ELR (cell line): ENCODE results near the gene ATP2A2.

ENCODE experiments used
- DNase-seq: peaks from one replicate; pipeline ENCODE4 v3.0.0-alpha.2; 2015; ENCODE audit warnings: low read depth

Gene ATP2A2

DNA sequence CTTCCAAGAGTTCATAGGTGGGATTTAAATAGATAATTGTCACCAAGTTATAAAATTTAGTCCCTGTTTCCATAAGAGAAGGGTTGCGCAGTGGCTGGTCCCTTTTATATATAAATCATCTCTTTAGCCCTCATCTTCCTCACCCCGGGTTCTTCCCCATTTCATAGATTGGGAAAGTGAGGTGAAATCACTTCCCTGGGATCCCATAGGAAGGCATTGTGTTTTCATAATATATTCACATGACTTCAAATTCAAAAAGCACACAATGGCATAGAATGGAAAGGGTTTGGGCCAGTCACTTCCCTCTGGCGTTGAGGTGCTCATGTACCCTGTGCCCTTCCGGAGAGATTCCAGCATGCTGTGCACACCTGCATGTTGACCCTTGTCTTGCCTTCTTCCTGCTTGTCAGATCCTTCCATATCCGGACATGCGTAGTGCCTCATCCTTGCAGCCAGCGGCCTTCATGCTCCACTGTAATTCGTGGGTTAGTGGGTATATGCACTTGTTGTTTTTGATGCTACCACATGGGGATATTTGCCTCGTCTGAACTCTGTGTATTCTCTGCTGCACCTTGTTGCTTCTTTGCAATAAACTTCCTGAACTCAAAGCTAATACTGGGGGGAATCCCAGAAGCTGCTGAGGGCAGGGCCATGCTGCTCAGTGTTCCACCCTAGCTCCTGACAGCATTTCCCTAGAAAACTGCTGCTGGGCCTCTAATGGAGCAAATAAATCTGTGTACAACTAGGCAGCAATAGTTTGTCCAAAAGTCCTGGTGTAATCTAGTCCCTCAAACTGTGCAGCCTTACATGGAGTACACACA is 62.9 kb downstream of the ATP2A2 start:
- DNase-seq, result no peak

DNA sequence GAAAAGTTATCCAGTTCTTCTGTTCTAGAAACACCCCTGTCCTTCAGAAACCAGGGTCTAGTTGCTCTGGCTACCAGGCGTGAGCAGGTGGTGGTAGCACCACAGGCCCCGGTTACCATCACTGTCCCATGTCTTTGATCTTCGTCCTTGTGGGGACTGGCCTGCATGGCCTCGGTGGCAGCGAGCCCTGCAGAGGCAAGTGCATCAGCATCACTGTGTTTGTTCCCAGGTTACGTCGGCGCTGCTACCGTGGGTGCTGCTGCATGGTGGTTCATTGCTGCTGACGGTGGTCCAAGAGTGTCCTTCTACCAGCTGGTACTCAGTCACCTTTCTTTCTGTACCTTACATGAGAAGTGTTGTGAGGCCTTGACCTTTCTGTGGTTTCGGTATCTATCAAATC is 63.6 kb downstream of the ATP2A2 start:
- no peak for DNase-seq

DNA sequence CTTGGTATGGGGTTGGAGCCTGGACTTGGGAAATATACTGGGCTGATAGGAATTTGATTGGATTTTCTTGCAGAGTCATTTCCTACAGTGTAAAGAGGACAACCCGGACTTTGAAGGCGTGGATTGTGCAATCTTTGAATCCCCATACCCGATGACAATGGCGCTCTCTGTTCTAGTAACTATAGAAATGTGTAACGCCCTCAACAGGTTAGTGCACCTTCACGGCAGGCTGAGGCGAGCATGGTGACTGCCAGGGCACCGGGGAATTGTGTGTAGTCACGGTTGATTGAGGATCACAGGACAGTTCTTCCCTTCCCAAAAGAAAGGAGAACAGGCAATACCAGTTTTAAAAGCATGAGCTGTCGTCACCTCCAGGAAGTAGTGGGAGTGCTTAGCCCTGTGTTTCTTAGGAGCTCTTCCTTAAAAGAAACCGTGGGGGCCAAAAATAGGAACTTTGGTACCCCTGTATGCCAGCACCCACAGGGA is 64.2 kb downstream of the ATP2A2 start:
- DNase-seq, result no peak

DNA sequence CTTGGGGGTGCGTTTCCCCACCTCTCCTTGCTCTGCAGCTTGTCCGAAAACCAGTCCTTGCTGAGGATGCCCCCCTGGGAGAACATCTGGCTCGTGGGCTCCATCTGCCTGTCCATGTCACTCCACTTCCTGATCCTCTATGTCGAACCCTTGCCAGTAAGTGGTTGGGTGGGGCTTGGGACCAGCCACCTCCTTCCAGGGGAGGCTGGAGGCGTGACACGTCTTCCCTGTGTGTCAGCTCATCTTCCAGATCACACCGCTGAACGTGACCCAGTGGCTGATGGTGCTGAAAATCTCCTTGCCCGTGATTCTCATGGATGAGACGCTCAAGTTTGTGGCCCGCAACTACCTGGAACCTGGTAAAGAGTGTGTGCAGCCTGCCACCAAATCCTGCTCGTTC is 64.9 kb downstream of the ATP2A2 start:
- no peak for DNase-seq

DNA sequence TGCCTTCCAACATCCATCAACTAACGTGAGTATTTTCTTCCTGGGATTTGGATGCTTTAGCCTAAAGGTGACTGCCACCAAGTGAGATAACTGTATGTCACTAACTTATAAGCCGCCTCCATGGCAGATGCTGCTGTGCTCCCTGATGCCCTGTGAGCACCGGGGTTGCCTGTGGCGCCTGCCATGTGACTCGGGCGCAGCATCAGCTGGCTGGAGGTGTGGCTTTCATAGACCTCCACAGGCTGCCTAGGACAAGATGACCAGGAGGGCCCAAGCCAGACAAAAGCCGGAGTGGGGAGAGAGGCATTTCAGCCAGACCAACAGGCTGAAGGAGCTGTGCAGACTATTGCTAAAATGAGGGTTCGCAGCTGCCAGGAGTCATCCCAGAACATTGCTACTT is 66.7 kb downstream of the ATP2A2 start:
- no peak for DNase-seq

DNA sequence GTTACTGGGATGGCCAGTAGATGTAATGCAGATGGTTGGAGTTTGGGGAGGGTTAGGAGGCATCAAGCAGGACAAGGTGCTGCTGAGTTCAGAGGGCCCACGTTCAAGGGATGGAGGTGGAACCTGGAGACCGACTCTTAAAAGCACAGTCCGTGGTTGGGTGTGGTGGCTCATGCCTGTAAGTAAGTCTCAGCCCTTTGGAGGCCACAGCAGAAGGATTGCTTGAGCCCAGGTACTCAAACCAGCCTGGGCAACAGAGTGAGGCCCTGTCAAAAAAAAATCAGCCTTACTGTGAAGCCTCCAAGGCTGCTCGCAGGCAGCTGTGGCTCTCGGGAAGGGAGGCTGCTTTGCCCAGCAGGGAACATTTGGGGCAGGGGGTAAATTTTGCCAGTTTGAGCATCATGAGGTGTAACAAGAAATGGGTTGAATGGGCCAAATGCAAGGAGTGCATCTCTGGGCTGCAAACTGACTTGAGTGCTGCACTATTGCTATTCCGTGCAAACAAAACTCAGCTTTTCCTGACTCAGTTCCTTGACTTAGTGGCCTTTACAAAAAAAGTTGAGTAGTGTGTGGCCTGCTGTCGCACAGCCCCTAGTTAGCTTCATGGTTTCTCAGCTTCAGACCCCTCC is 67.5 kb downstream of the ATP2A2 start:
- DNase-seq, result no peak

DNA sequence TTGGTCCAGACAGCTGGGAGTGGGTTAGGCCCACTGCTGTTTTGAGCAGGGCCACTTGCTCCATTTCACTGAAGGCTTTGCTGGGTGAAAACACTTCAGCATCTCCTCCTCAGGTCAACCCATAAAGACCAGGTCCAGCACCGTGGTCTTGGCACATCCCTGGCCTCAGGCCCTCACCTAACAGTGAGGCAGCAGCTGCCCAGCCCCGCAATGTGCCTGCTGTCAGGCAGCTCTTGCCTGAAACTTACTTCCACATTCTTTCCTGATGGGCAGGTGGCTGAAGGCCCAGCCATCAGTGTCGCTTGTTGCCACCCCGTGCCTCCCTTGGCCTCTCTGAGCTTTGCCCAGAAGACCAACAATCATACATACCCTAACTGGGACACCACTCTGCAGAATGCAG is 68.0 kb downstream of the ATP2A2 start:
- DNase-seq, result no peak

DNA sequence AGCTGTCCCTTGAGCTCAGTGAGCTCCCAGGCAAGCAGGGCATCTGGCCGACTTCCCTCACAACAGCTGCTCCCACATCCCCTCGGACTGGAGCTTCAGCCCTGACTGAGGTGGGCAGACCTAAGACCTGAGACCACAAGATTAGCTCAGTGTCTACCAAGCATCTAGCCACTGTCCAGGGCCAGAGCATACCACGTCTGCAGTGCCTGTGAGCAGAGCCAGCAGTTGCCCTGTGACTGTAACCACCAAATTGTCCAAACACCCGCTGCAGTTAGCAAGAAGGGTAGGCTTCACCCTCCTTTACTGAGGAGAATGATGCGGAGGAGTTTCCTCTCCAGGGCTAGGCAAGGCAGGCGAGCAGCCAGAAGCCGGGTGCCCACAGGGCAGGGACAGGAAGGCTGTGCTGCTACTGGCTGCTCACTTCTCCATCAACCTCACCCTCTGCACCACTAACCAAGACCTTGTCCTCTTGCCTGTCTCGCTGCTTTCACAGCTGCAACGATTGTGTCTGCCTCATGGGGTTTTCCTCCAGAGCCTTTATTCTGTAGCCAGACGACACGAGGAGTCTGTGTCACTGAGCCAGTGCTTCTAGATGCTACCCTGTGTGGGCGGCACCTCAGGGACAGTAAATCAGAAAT is 68.6 kb downstream of the ATP2A2 start:
- DNase-seq, result no peak

DNA sequence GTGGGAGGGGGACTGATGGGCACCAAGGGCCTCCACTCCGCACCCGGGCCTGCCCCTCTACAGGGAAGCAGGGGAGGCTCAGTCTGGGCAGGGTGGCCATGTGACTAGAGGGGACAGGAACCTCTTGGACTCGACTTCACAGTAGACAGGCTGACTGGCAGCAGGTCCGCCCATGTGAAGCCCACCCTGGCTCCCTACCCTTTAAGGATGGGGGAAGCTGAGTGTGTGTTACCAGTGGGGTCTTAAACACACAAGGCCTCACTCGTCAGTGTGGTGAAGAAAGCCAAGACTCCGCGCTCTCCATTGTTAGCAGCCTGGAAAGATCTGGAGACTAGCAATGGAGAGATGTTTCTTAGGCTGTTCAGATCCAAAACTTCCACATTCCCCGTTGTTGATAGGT is 70.1 kb downstream of the ATP2A2 start:
- DNase-seq, result no peak

DNA sequence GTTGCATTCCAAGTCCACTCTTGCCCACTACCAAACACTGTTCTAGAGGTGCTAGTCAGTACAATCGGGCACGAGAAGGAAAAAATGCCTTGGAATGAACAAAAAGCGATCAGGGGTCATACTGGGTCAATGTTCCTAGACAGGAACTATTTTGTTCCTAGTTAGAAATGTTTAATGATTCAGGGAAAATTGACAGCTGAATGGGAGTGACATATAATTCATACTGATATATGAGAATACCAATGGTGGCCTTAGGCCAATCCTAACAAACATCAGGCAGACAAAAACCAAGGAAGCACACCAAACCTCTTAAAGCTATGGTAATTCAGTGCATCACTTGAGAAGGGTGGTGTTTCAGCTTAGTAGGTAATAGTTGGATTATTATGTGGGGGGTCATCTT is 71.4 kb downstream of the ATP2A2 start:
- no peak for DNase-seq

DNA sequence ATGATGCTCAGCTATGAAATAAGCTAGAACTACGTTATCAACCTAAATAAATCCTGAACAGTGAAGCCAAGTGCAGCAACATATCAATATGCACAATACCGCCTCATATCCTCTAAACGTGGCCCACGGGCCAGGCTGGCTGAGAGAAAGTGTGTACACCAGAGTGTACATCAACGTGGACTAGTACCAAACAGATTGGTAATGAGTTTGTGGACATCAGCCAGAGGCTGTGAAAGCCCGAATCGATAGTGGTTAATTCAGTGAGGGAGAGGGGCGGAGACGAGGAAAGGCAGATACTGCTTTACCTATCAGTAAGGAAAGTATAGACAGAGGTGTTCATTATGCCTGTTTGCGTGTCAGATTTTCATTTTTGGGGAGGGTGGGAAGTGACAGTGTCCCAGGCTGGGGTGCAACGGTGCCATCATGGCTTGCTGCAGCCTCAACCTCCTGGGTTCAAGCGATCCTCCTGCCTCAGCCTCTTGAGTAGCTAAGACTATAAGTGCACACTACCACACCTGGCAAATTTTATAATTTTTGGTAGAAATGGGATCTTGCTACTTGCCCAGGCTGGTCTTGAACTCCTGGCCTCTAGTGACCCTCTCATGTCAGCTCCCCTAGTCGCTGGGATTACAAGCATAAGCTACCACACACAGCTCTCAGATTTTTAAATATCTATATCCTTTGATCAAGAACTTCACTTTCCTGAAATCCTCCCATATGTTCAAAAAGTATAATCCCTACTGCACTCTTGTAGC is 72.3 kb downstream of the ATP2A2 start:
- DNase-seq, result no peak

DNA sequence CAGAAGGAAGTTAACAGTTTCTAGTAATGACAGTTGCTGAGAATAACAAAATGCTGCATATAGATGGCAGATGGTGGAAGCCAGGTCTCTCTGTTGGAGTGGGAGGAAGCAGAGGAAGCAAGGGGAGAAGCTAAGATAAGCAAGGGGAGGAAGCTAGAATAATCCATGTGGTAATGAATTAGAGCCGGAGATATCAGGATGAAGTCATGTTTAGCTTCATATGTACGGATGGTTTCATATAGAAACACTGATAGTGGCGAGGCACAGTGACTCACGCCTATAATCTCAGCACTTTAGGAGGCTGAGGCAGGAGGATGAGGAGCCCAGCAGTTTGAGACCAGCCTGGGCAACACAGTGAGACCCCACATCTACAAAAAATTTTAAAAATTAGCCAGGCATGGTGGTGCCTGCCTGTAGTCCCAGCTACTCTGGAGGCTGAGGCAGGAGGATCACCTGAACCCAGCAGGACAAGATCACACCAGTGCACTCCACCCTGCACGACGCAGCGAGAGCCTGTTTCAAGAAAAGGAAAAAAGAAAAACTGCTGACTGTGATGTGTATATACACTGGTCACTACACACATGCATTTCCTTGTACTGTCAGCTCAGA is 73.2 kb downstream of the ATP2A2 start:
- peak; percentile 27 for DNase-seq

DNA sequence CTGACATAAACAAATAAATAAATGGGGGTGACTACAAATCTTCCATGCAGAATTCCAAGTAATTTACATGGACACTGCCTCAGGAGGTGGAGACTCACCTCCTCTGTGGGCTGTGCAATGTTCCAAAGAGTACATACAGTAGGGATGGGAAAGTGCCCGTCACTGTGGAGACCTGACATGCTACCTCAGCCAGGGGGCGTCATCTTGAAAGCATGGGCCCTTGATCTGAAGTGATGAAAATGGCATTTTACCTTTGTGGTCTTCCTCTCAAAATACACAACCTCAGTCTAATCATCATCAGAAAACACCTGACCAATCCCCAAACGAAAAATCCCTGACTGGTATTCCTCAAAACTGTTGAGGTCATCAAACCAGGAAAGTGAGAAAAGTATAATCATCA is 74.0 kb downstream of the ATP2A2 start:
- DNase-seq, result peak; percentile 53

DNA sequence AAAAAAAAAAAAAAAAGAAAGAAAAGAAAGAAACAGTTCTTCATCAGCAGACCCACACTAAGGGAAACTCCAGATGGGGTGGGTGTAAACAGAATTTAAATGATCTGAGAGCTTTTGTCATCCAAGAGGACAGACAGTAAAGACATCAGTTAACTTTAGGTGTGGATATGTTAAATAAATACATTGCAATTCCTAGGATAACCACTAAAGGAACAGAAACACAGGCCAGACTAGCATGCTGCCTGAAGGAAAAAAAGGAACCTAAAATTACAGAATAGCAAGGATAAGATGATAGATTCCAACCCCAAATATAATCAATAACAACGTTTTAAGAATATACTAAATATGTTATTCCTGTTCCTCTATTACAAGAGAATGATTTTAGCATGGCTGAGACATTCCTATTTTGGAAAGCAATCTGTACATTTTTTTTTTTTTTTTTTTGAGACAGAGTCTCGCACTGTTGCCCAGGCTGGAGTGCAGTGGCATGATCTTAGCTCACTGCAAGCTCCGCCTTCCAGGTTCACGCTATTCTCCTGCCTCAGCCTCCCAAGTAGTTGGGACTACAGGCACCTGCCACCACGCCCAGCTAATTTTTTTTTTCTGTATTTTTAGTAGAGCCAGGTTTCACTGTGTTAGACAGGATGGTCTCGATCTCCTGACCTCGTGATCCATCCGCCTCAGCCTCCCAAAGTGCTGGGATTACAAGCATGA is 77.5 kb downstream of the ATP2A2 start:
- peak; percentile 55 for DNase-seq

DNA sequence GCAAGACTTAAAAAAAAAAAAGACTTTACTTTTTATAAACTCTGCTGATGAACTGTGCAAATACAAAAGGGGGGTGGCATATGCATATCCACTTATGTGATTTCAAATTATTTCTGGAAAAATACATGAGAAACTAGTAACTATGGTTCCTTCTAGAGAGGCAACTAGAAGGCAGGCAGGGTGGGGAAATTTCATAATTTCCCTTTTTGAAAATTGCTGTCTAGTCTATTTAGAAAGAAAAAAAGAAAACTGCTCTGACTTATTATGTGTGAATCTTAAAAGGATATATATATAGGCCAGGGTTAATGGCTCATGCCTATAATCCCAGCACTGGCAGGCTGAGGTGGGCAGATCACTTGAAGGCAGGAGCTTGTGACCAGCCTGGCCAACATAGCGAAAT is 80.2 kb downstream of the ATP2A2 start:
- DNase-seq, result no peak

DNA sequence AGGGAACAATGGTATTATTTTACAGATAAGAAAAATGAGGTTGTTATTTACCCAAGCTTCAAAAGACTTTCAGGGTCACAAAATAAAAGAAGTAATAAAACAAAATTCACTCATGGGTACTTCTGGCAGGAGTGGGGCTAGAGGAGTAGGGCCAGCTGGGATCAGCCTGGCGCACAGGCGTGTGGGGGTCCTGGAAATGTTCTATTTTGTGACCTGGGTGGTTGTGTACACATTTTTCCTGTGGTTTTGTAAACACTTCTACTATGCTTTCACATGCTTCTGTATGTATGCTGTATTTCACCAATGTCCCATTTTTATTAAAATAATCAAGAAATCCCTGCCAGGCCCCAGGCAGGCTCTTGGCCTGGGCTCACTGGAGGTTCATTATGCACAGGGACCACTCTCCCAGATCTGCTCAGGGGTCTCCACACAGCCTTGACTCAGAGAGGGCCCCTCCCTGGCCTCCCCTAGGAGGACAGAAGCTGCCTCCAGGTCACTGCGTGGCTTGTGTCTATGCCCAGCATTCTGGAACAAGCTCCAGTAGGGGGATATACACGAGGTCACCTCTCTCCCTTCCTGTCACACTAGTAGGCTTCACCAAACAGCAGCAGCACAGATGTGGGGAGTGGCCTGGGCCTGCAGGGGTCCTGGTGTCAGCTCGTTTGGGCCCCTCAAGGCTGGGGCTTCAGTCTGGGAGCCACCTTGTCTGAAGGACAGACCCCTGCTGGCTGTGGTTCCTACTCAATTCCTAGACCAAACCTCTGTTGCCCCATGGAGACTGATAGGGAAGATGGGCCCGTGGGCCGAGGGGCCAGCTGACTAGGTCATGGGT is 84.7 kb downstream of the ATP2A2 start:
- DNase-seq, result no peak

DNA sequence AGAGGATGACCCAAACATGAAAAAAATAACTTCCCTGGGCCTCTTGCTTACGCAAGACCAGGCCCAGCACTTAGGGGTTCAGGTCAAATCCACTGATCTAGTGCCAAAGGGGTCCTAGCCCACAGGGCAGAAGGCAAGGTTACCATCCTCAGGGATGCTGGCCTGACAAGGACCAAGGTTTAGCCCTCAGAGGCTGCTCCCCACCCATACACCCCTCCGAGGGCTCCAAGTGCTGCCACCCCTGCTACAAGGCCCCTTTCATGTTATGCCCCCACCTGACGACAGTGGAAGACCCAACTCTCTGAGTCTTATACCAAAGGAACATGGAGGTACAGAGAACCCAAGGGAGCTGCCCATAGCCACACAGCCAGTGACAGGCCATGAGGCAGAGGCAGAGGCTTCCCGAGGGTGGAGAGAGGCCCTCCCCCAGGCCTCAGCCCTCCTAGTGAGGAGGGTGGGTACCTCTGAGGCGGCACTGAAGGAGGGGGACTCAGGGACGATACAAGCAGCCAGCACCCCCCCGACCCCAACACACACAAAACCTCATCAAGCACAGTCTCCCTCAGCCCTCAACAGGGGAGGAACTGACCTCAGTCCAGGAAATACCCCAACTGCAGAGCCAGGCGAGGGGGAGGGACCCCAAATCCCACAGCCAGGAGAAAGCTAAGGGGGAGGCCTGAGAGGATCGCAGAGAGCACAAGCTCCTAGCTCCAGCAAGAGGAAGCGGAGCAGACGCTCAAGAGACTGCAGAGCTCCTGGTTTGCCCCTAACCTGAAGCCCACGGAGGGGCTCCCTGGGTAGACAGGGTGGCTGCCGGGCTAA is 85.5 kb downstream of the ATP2A2 start:
- DNase-seq, result no peak

DNA sequence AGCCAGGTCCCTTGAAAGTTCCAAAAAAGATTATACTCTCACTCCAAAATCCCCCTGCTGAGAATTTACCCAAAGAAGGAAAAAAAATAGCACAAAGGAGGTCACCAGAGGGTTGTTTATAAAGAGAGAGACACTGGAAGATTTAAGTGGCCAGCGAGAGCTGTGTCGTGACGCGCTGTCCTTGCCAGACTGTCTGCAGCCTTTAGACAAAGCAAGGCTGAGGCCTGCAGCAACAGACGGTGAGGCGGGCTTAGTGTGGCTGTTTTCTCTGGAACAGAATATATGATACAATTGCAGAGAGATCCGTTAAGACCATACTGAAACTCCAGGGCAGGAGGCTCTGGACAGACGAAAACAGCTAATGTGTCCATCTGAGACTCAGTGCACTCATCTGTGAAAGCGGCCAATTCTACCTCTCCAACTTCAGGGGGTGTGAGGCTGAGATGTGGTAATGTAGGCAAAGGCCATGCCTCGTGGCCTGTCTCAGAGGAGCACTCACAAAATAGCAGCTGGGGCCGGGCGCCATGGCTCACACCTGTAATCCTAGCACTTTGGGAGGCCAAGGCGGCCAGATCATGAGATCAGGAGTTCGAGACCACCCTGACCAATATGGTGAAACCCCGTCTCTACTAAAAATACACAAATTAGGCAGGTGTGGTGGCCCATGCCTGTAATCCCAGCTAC is 86.3 kb downstream of the ATP2A2 start:
- DNase-seq, result no peak

DNA sequence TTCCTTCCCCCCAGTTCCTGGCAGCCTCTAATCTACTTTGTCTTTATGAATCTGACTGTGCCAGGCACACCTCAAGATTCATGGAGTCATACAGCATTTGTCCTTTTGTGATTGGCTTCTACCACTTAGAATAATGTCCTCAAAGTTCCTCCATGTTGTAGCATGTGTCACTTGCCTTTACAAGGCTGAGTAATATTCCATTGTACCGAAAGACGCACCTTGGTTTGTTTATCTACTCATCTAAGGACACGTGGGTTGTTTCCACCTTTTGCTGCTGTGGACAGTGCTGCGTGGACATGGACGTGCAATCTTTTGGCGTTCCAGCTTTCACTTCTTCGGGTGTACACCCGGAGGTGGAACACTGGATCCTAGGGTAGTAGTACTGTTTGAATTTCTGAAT is 88.9 kb downstream of the ATP2A2 start:
- DNase-seq, result no peak
